WTC11 (cell line): ENCODE data around the gene TAS2R41. TPM values are rescaled to one million over a fixed set of nuclear protein-coding genes. Genes with fewer than 3 reads are reported as not detected.

Experiments
- ATAC-seq: fragments of 200-7000 bp; cut with Tn5 transposase; 2 replicates; pipeline ENCODE4 v1.10.0; 2021; ENCODE audit warnings: mild to moderate bottlenecking, moderate library complexity
- CTCF ChIA-PET: fragments of 300-600 bp; sonication (Branson Sonifier 250); formaldehyde crosslinking; loops from one replicate; lab custom pipeline; 2021; ENCODE audit warnings: antibody characterized with exemption; lab: Charles Lee
- POLR2A ChIA-PET: fragments of 350-600 bp; sonication (Branson Sonifier 250); formaldehyde crosslinking; loops from one replicate; lab custom pipeline; 2021; ENCODE audit warnings: antibody characterized with exemption; lab: Charles Lee
- DNase-seq: peaks from one replicate; pipeline ENCODE4 v3.0.0; 2021; ENCODE audit warnings: low spot score
- H3K27ac Mint-ChIP-seq: 2 replicates; pipeline ENCODE4 v1.8.0; 2021; ENCODE audit warnings: mixed read lengths
- H3K27me3 Mint-ChIP-seq: 2 replicates; pipeline ENCODE4 v1.8.0; 2021; ENCODE audit warnings: low read depth, mild to moderate bottlenecking, moderate library complexity, mixed read lengths
- H3K36me3 Mint-ChIP-seq: 2 replicates; pipeline ENCODE4 v1.8.0; 2021; ENCODE audit warnings: mixed read lengths
- H3K4me1 Mint-ChIP-seq: 2 replicates; pipeline ENCODE4 v1.8.0; 2022; ENCODE audit warnings: mixed read lengths
- H3K4me3 Mint-ChIP-seq: 2 replicates; pipeline ENCODE4 v1.8.0; 2021; ENCODE audit warnings: mild to moderate bottlenecking, moderate library complexity, mixed read lengths
- H3K9me3 Mint-ChIP-seq: 2 replicates; pipeline ENCODE4 v1.8.0; 2021; ENCODE audit warnings: mixed read lengths
- CBFB ChIP-seq: sonication (generic); formaldehyde crosslinking; IDR thresholded peaks from 2 replicates; pipeline ENCODE4 v1.8.1; 2022; ENCODE audit warnings: mild to moderate bottlenecking, low read depth, missing genetic modification reagents
- CREB1 ChIP-seq: sonication (generic); formaldehyde crosslinking; IDR thresholded peaks from 2 replicates; pipeline ENCODE4 v1.8.0; 2023; ENCODE audit warnings: mild to moderate bottlenecking, missing genetic modification reagents
- ELF4 ChIP-seq: sonication (generic); formaldehyde crosslinking; IDR thresholded peaks from 2 replicates; pipeline ENCODE4 v1.8.1; 2022; ENCODE audit warnings: low read depth, mild to moderate bottlenecking, moderate library complexity, missing genetic modification reagents
- GRHL2 ChIP-seq: fragments of 250-450 bp; sonication (Bioruptor Pico); IDR thresholded peaks from 2 replicates; pipeline ENCODE4 v1.8.0; 2022; ENCODE audit warnings: mild to moderate bottlenecking, moderate library complexity; ENCODE audit not compliant: insufficient replicate concordance, severe bottlenecking
- IRF2 ChIP-seq: sonication (generic); formaldehyde crosslinking; IDR thresholded peaks from 2 replicates; pipeline ENCODE4 v1.8.0; 2022; ENCODE audit warnings: low read depth, missing genetic modification reagents, borderline replicate concordance
- MYBL2 ChIP-seq: sonication (generic); formaldehyde crosslinking; IDR thresholded peaks from 2 replicates; pipeline ENCODE4 v1.8.1; 2023; ENCODE audit warnings: mild to moderate bottlenecking, moderate library complexity, missing genetic modification reagents
- NFATC4 ChIP-seq: fragments of 250-450 bp; sonication (Bioruptor Pico); IDR thresholded peaks from 2 replicates; pipeline ENCODE4 v1.9.0; 2021; ENCODE audit warnings: mild to moderate bottlenecking
- NFYB ChIP-seq: sonication (generic); formaldehyde crosslinking; conservative IDR thresholded peaks from 2 replicates; pipeline ENCODE4 v1.8.0; 2022; ENCODE audit warnings: low read depth, missing genetic modification reagents
- SMAD3 ChIP-seq: sonication (generic); formaldehyde crosslinking; IDR thresholded peaks from 2 replicates; pipeline ENCODE4 v1.8.0; 2022; ENCODE audit warnings: missing genetic modification reagents, mild to moderate bottlenecking, borderline replicate concordance
- SP1 ChIP-seq: sonication (generic); formaldehyde crosslinking; conservative IDR thresholded peaks from 2 replicates; pipeline ENCODE4 v1.8.1; 2022; ENCODE audit warnings: missing genetic modification reagents
- ZNF232 ChIP-seq: sonication (generic); formaldehyde crosslinking; IDR thresholded peaks from 2 replicates; pipeline ENCODE4 v1.8.0; 2022; ENCODE audit warnings: mild to moderate bottlenecking, missing genetic modification reagents
- total RNA-seq: library from RNA; stranded (reverse); gene quantifications from 3 replicates; pipeline ENCODE4 v1.2.3, GENCODE V29; 2021
- TF ChIP-seq, protein P1 (sequence below): sonication (generic); formaldehyde crosslinking; IDR thresholded peaks from 2 replicates; pipeline ENCODE4 v1.8.0; 2023; ENCODE audit warnings: mild to moderate bottlenecking, missing genetic modification reagents
- TF ChIP-seq, protein P2 (sequence below): fragments of 250-450 bp; sonication (Bioruptor Pico); IDR thresholded peaks from 2 replicates; pipeline ENCODE4 v2.1.2; 2022; ENCODE audit warnings: mild to moderate bottlenecking, moderate library complexity
- TF ChIP-seq, protein P3 (sequence below): sonication (generic); formaldehyde crosslinking; IDR thresholded peaks from 2 replicates; pipeline ENCODE4 v1.8.1; 2023; ENCODE audit warnings: mild to moderate bottlenecking, missing genetic modification reagents
- TF ChIP-seq, protein P4 (sequence below): sonication (generic); formaldehyde crosslinking; IDR thresholded peaks from 2 replicates; pipeline ENCODE4 v1.8.1; 2023; ENCODE audit warnings: mild to moderate bottlenecking, missing genetic modification reagents
- TF ChIP-seq, protein P5 (sequence below): sonication (generic); formaldehyde crosslinking; IDR thresholded peaks from 2 replicates; pipeline ENCODE4 v1.8.1; 2022; ENCODE audit warnings: low read depth, mild to moderate bottlenecking, moderate library complexity, missing genetic modification reagents, borderline replicate concordance
- TF ChIP-seq, protein P6 (sequence below): fragments of 250-450 bp; sonication (Bioruptor Pico); IDR thresholded peaks from 2 replicates; pipeline ENCODE4 v1.9.0; 2021; ENCODE audit warnings: mild to moderate bottlenecking

Gene TAS2R41
- total RNA-seq, 1 experiment from 2014 or later: 0.31 TPM

DNA sequence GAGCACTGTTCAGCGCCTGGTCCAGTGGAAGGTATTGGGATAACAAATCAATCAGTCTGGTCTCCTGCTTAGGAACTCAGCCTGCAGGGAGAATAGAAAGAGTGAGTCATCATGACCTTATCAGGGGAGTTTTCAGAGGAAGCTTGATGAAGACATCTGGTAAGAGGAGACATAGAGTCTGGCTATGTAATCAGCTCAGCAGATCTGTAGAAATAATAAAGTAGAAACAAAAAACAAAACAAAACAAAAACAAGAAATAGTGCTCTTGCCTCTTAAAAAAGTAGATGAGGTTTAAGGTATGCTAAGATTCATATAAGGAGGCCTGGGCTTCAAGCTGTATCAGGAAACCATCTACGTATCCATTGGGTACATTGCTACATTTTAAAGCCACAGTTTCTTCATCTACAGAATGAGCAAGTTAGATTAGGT, 14.4 kb downstream of the TAS2R41 start:
- peaks cover 3% of the 10 kb centered on the region; the same call in 1 of the 2 replicates for H3K4me1 Mint-ChIP-seq
- CTCF ChIA-PET: no interaction called here
- DNase-seq: no peak
- H3K36me3 Mint-ChIP-seq: no peaks in the 10 kb centered on the region
- no peaks in the 10 kb centered on the region for H3K27me3 Mint-ChIP-seq
- no peak for ATAC-seq
- no peaks in the 10 kb centered on the region; the same call in 1 of the 2 replicates for H3K9me3 Mint-ChIP-seq
- no peak overlapping the region for H3K4me3 Mint-ChIP-seq
- POLR2A ChIA-PET: no interaction called here
- no peak for TF ChIP-seq IRF2
- TF ChIP-seq, protein P1, sequence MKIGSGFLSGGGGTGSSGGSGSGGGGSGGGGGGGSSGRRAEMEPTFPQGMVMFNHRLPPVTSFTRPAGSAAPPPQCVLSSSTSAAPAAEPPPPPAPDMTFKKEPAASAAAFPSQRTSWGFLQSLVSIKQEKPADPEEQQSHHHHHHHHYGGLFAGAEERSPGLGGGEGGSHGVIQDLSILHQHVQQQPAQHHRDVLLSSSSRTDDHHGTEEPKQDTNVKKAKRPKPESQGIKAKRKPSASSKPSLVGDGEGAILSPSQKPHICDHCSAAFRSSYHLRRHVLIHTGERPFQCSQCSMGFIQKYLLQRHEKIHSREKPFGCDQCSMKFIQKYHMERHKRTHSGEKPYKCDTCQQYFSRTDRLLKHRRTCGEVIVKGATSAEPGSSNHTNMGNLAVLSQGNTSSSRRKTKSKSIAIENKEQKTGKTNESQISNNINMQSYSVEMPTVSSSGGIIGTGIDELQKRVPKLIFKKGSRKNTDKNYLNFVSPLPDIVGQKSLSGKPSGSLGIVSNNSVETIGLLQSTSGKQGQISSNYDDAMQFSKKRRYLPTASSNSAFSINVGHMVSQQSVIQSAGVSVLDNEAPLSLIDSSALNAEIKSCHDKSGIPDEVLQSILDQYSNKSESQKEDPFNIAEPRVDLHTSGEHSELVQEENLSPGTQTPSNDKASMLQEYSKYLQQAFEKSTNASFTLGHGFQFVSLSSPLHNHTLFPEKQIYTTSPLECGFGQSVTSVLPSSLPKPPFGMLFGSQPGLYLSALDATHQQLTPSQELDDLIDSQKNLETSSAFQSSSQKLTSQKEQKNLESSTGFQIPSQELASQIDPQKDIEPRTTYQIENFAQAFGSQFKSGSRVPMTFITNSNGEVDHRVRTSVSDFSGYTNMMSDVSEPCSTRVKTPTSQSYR (CRISPR knock-in tag): no peak
- no peak for TF ChIP-seq NFYB (CRISPR knock-in tag)
- no peak overlapping the region for H3K27ac Mint-ChIP-seq

DNA sequence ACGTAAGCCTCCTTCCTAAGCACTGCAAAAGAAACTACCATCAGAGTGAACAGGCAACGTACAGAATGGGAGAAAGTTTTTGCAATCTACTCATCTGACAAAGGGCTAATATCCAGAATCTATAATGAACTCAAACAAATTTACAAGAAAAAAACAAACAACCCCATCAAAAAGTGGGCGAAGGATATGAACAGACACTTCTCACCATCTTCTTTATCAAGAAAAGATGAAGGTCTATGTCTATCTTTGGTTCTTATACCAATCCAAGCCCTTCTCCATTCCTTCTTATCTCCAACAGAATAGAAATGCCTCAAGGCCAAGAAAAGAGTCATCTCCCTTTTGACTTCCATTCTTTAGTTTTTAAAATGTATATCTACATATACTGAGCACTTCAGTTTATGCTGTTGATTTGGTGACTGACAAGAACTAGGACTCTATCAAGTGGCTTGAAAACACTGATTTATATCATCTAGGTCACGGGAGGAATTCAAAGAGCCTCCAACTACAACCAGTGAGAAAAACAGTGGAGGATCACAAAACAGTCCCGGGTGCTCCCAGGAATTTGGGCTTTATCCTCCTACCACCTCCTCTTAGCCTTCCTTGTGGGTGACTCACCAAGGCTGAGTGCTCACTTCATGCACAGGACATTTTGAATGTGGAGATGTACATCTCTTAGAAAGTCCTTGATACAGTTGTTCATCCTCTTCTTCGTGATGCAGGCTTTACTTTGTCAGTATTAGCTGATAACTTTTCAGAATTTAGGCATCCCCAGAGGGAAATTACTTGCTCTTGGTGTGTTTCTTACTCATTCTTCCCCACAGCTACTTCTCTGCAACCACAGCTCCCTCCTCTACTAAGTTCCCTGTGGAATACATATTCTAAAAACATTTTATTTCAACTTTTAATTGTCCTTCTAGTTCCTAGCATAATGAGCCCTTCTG, 15.4 kb downstream of the TAS2R41 start:
- CTCF ChIA-PET: no interaction called here
- H3K27me3 Mint-ChIP-seq: no peaks in the 10 kb centered on the region
- TF ChIP-seq, protein P2, sequence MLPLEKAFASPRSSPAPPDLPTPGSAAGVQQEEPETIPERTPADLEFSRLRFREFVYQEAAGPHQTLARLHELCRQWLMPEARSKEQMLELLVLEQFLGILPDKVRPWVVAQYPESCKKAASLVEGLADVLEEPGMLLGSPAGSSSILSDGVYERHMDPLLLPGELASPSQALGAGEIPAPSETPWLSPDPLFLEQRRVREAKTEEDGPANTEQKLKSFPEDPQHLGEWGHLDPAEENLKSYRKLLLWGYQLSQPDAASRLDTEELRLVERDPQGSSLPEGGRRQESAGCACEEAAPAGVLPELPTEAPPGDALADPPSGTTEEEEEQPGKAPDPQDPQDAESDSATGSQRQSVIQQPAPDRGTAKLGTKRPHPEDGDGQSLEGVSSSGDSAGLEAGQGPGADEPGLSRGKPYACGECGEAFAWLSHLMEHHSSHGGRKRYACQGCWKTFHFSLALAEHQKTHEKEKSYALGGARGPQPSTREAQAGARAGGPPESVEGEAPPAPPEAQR (CRISPR knock-in tag): no peak
- TF ChIP-seq, protein P3, sequence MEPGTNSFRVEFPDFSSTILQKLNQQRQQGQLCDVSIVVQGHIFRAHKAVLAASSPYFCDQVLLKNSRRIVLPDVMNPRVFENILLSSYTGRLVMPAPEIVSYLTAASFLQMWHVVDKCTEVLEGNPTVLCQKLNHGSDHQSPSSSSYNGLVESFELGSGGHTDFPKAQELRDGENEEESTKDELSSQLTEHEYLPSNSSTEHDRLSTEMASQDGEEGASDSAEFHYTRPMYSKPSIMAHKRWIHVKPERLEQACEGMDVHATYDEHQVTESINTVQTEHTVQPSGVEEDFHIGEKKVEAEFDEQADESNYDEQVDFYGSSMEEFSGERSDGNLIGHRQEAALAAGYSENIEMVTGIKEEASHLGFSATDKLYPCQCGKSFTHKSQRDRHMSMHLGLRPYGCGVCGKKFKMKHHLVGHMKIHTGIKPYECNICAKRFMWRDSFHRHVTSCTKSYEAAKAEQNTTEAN: no peak
- no peak for TF ChIP-seq NFATC4 (CRISPR knock-in tag)
- no peak for TF ChIP-seq ELF4 (CRISPR knock-in tag)
- no peak for TF ChIP-seq CREB1 (CRISPR knock-in tag)
- TF ChIP-seq, protein P4, sequence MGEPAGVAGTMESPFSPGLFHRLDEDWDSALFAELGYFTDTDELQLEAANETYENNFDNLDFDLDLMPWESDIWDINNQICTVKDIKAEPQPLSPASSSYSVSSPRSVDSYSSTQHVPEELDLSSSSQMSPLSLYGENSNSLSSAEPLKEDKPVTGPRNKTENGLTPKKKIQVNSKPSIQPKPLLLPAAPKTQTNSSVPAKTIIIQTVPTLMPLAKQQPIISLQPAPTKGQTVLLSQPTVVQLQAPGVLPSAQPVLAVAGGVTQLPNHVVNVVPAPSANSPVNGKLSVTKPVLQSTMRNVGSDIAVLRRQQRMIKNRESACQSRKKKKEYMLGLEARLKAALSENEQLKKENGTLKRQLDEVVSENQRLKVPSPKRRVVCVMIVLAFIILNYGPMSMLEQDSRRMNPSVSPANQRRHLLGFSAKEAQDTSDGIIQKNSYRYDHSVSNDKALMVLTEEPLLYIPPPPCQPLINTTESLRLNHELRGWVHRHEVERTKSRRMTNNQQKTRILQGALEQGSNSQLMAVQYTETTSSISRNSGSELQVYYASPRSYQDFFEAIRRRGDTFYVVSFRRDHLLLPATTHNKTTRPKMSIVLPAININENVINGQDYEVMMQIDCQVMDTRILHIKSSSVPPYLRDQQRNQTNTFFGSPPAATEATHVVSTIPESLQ (CRISPR knock-in tag): no peak
- TF ChIP-seq CBFB: no peak
- TF ChIP-seq MYBL2: no peak
- TF ChIP-seq GRHL2 (CRISPR knock-in tag): no peak
- TF ChIP-seq ZNF232 (CRISPR knock-in tag): no peak
- TF ChIP-seq SP1: no peak
- no peaks in the 10 kb centered on the region; the same call in 1 of the 2 replicates for H3K9me3 Mint-ChIP-seq
- no peak for ATAC-seq
- H3K36me3 Mint-ChIP-seq: no peaks in the 10 kb centered on the region
- H3K4me3 Mint-ChIP-seq: no peak overlapping the region
- POLR2A ChIA-PET: no interaction called here
- DNase-seq: no peak
- peaks cover 3% of the 10 kb centered on the region; the same call in 1 of the 2 replicates for H3K4me1 Mint-ChIP-seq
- no peak overlapping the region for H3K27ac Mint-ChIP-seq

DNA sequence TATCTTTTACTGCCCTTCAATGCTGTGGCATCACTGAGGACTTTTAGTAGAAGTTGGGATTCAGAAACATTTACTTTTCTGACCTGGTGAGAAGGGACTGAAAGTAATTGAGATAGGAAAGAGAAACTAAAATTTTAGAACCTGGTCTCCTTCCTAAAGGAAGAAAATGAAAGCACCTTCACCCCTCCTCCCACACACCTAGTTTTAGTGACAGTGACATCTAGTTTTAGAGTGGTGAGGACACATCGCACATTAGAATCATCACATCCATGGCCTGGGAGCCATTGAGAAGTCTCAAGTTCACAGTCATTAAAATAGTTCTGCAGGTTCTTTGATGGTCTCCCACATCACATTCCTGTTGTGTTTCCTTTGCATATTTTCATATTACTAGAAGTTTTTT, 16.1 kb downstream of the TAS2R41 start:
- Mint-ChIP-seq H3K4me1 (peaks cover 3% of the 10 kb centered on the region; the same call in 1 of the 2 replicates), H3K4me3 (no peak overlapping the region), H3K9me3 (no peaks in the 10 kb centered on the region; the same call in 1 of the 2 replicates)
- ATAC-seq: no peak
- TF ChIP-seq, protein P5, sequence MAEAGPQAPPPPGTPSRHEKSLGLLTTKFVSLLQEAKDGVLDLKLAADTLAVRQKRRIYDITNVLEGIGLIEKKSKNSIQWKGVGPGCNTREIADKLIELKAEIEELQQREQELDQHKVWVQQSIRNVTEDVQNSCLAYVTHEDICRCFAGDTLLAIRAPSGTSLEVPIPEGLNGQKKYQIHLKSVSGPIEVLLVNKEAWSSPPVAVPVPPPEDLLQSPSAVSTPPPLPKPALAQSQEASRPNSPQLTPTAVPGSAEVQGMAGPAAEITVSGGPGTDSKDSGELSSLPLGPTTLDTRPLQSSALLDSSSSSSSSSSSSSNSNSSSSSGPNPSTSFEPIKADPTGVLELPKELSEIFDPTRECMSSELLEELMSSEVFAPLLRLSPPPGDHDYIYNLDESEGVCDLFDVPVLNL (CRISPR knock-in tag): no peak
- TF ChIP-seq NFATC4 (CRISPR knock-in tag) (no peak), SMAD3 (no peak)
- TF ChIP-seq, protein P6, sequence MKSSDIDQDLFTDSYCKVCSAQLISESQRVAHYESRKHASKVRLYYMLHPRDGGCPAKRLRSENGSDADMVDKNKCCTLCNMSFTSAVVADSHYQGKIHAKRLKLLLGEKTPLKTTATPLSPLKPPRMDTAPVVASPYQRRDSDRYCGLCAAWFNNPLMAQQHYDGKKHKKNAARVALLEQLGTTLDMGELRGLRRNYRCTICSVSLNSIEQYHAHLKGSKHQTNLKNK (CRISPR knock-in tag): no peak
- TF ChIP-seq, all 79 proteins: peak for 0
- POLR2A ChIA-PET: no interaction called here
- CTCF ChIA-PET: no interaction called here
- no peak overlapping the region for H3K27ac Mint-ChIP-seq
- H3K36me3 Mint-ChIP-seq: no peaks in the 10 kb centered on the region
- H3K27me3 Mint-ChIP-seq: no peaks in the 10 kb centered on the region
- no peak for DNase-seq
